ENCODE measurements around the gene SOS2. TPM values are rescaled to one million over a fixed set of nuclear protein-coding genes. Genes with fewer than 3 reads are reported as not detected.
A peak's percentile ranks its signal among the peaks of the same experiment; 100 is the strongest.

The SOS2 gene
- total RNA-seq (10 to 100 TPM; 26.4 to 47.3 (median 31.5) TPM), polyA plus RNA-seq (10 to 100 TPM in 1 of 2 donors, 1 to 10 TPM in 1; 8.8 to 25.9 TPM)
- long read RNA-seq, donor 1, full-length matches to known transcripts, result 1 of 27 reads
- long read RNA-seq, donor 1, partial matches to known transcripts, result 20 of 27 reads
- long read RNA-seq, donor 1, other reads (novel, unspliced or antisense), result 6 of 27 reads
- long read RNA-seq, donor 2, partial matches to known transcripts, result 5 of 6 reads
- long read RNA-seq, donor 2, other reads (novel, unspliced or antisense), result 1 of 6 reads
- long read RNA-seq, donor 3, full-length matches to known transcripts, result 3 of 46 reads
- long read RNA-seq, donor 3, partial matches to known transcripts, result 35 of 46 reads
- long read RNA-seq, donor 3, other reads (novel, unspliced or antisense), result 8 of 46 reads

GRCh38 chr14:50231475-50232275 lies at the start of gene SOS2:
SOS2 (minus strand) TSS chr14:50231578; CDS start chr14:50231283, 295 bp downstream.
- peak; percentile 82 to 96 (median 95) for ATAC-seq
- peak within 1 kb of the TSS; percentile 93 to 99 (median 98) for H3K27ac ChIP-seq
- DNase-seq, result peak; percentile 89 to 94 (median 92)
- no peaks in the 10 kb centered on the region for H3K27me3 ChIP-seq
- H3K36me3 ChIP-seq, result no peaks in the 10 kb centered on the region
- intact Hi-C loops (cut with DNase I), result loop anchor here in 4 of 10 donors (5.0 kb wide), 4 partner anchors 81 to 369 kb away; partner anchors contain the start of genes DMAC2L (in 3 of the 4), L2HGDH (in 3 of the 4) and VCPKMT (in 2 of the 4)
- no peaks in the 10 kb centered on the region for H3K9me3 ChIP-seq
- TF ChIP-seq, protein P1, sequence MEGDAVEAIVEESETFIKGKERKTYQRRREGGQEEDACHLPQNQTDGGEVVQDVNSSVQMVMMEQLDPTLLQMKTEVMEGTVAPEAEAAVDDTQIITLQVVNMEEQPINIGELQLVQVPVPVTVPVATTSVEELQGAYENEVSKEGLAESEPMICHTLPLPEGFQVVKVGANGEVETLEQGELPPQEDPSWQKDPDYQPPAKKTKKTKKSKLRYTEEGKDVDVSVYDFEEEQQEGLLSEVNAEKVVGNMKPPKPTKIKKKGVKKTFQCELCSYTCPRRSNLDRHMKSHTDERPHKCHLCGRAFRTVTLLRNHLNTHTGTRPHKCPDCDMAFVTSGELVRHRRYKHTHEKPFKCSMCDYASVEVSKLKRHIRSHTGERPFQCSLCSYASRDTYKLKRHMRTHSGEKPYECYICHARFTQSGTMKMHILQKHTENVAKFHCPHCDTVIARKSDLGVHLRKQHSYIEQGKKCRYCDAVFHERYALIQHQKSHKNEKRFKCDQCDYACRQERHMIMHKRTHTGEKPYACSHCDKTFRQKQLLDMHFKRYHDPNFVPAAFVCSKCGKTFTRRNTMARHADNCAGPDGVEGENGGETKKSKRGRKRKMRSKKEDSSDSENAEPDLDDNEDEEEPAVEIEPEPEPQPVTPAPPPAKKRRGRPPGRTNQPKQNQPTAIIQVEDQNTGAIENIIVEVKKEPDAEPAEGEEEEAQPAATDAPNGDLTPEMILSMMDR (IDR thresholded peaks at IDR 0.05), result peak in 3 of 12 donors; percentile 23 to 37 (median 26)
- peak; percentile 42 to 84 for TF ChIP-seq POLR2A (IDR thresholded peaks at IDR 0.05)
- H3K4me1 ChIP-seq, result peaks cover 0 to 53% (median 40%) of the 10 kb centered on the region in 12 donors
- H3K4me3 ChIP-seq, result peak within 1 kb of the TSS; percentile 67 to 95 (median 80)
- 0 to 1% (median 0%) methylated on average over 40 to 90 of the region's 90 CpGs for WGBS, 4 donors

DNA sequence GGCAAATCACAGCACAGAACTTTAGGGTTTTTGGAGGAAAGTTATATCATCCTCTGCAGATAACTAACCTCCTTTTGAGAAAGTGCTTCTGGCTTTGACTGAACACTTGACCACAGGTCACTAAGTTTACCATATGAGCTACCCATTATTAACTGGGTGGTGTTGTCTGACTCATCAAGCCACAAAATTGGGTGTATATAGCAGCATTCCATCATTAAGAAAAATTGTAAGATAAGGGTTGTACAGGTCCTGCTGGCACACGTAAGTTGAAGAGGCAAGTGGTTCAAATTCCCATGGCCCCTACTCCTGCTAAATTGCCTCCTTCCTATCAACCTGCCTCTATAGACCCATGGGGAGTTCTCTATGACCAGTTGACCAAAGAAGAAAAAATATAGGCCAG lies 41.1 kb upstream of the SOS2 start:
- 95 to 100% (median 100%) methylated on average over 1 of the region's 1 CpG for WGBS, 4 donors
- H3K36me3 ChIP-seq, result peaks cover 0 to 11% (median 2%) of the 10 kb centered on the region in 9 donors
- intact Hi-C loops (cut with DNase I), result no loop called here
- DNase-seq (no peak), ATAC-seq (no peak)
- H3K4me3 ChIP-seq, result no peak overlapping the region
- H3K27me3 ChIP-seq, result no peaks in the 10 kb centered on the region
- H3K4me1 ChIP-seq, result no peaks in the 10 kb centered on the region
- no peak overlapping the region for H3K27ac ChIP-seq
- no peaks in the 10 kb centered on the region for H3K9me3 ChIP-seq
- no peak for TF ChIP-seq POLR2A (IDR thresholded peaks at IDR 0.05)
- TF ChIP-seq, protein P1 (IDR thresholded peaks at IDR 0.05), result no peak

DNA sequence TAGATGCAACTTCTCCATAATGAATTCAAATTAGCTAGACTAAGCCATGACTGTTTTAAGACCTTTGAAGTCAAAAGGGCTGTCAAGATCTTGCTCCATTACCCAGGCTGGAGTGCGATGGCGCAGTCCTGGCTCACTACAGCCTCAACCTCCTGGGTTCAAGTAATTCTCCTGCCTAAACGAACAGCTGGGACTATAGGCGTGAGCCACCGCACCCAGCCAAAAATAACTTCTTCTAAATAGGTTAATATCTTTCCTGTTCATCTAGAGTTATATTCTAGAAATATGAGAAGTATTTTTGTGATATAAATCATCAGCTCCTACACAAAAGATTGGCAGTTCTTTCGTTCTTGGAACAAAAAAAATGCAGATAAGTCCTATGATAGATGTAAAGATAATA lies 39.6 kb upstream of the SOS2 start:
- Histone ChIP-seq H3K4me3 (no peak overlapping the region), H3K27me3 (no peaks in the 10 kb centered on the region), H3K27ac (no peak overlapping the region), H3K36me3 (peaks cover 0 to 13% (median 2%) of the 10 kb centered on the region in 9 donors), H3K4me1 (no peaks in the 10 kb centered on the region), H3K9me3 (no peaks in the 10 kb centered on the region)
- TF ChIP-seq, protein P1 (IDR thresholded peaks at IDR 0.05), result no peak
- intact Hi-C loops (cut with DNase I), result no loop called here
- no peak for ATAC-seq
- no peak for DNase-seq
- WGBS, 4 donors, result 86 to 92% (median 89%) methylated on average over 6 of the region's 6 CpGs

GRCh38 chr14:50265029-50265428 lies 33.7 kb upstream of the SOS2 start:
- Histone ChIP-seq H3K36me3 (peaks cover 0 to 13% (median 4%) of the 10 kb centered on the region in 9 donors), H3K27ac (no peak overlapping the region), H3K9me3 (no peaks in the 10 kb centered on the region), H3K4me1 (peaks cover 0 to 4% (median 0%) of the 10 kb centered on the region in 12 donors), H3K4me3 (no peak overlapping the region), H3K27me3 (no peaks in the 10 kb centered on the region)
- TF ChIP-seq, protein P1 (IDR thresholded peaks at IDR 0.05), result no peak
- no peak for TF ChIP-seq POLR2A (IDR thresholded peaks at IDR 0.05)
- no peak for ATAC-seq
- intact Hi-C loops (cut with DNase I), result loop anchor here in 1 of 10 donors (10.0 kb wide), 1 partner anchor 110 kb away; no protein-coding TSS in a partner anchor
- DNase-seq, result no peak

Data from heart left ventricle (tissue), 16 donors.